HG03175 (cell line): ENCODE measurements around the gene SPOCK1.

ENCODE experiments used
- ATAC-seq: cut with Tn5 transposase; IDR thresholded peaks from one replicate; pipeline ENCODE4 v1.9.1; 2021; ENCODE audit warnings: mild to moderate bottlenecking, moderate library complexity; ENCODE audit not compliant: unreplicated experiment

Gene SPOCK1

GRCh38 chr5:137333928-137334327 is 165.2 kb downstream of the SPOCK1 start:
- no peak for ATAC-seq

GRCh38 chr5:137333475-137333874 is 165.7 kb downstream of the SPOCK1 start:
- ATAC-seq, result no peak

- ATAC-seq, result no peak
Observed at GRCh38 chr5:137332296-137332695, 166.8 kb downstream of the SPOCK1 start.

GRCh38 chr5:137329586-137330296 is 169.4 kb downstream of the SPOCK1 start:
- no peak for ATAC-seq

GRCh38 chr5:137328991-137329390 is 170.1 kb downstream of the SPOCK1 start:
- no peak for ATAC-seq

GRCh38 chr5:137328463-137328862 is 170.7 kb downstream of the SPOCK1 start:
- no peak for ATAC-seq

- ATAC-seq, result no peak
Observed at GRCh38 chr5:137325721-137326120, 173.4 kb downstream of the SPOCK1 start.

GRCh38 chr5:137320056-137321045 is 178.8 kb downstream of the SPOCK1 start:
- ATAC-seq, result no peak

GRCh38 chr5:137318027-137318426 is 181.1 kb downstream of the SPOCK1 start:
- no peak for ATAC-seq

GRCh38 chr5:137316346-137316736 is 182.8 kb downstream of the SPOCK1 start:
- ATAC-seq, result no peak

- no peak for ATAC-seq
Observed at GRCh38 chr5:137315534-137316345, 183.4 kb downstream of the SPOCK1 start.

GRCh38 chr5:137315109-137315508 is 184.0 kb downstream of the SPOCK1 start:
- no peak for ATAC-seq

GRCh38 chr5:137313526-137314175 is 185.5 kb downstream of the SPOCK1 start:
- no peak for ATAC-seq

GRCh38 chr5:137312011-137312410 is 187.1 kb downstream of the SPOCK1 start:
- ATAC-seq, result no peak

- no peak for ATAC-seq
Observed at GRCh38 chr5:137310051-137310730, 188.9 kb downstream of the SPOCK1 start.

- ATAC-seq, result no peak
Observed at GRCh38 chr5:137309290-137309689, 189.8 kb downstream of the SPOCK1 start.

- no peak for ATAC-seq
Observed at GRCh38 chr5:137308311-137308710, 190.8 kb downstream of the SPOCK1 start.

- no peak for ATAC-seq
Observed at GRCh38 chr5:137306903-137307302, 192.2 kb downstream of the SPOCK1 start.

- ATAC-seq, result no peak
Observed at GRCh38 chr5:137305971-137306602, 193.0 kb downstream of the SPOCK1 start.
